Measurements from ENCODE around the gene CDC27.

DNA sequence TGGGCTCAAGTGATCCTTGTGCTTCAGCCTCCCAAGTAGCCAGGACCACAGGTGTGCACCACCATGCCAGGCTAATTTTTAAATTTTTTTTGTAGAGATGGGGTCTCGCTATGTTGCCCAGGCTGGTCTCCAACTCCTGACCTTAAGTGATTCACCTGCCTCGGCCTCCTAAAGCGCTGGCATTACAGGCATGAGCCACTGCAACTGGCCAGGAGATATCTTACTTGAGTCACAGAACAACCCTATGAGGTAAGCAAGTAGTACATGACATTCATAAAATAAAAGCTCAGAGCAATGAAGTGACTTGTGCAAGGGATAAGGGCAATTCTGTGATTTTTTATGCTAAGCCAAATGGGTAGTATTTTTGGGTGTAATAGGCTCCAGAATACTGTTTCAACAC lies 57.3 kb downstream of the CDC27 start:
- TF ChIP-seq, protein P1, sequence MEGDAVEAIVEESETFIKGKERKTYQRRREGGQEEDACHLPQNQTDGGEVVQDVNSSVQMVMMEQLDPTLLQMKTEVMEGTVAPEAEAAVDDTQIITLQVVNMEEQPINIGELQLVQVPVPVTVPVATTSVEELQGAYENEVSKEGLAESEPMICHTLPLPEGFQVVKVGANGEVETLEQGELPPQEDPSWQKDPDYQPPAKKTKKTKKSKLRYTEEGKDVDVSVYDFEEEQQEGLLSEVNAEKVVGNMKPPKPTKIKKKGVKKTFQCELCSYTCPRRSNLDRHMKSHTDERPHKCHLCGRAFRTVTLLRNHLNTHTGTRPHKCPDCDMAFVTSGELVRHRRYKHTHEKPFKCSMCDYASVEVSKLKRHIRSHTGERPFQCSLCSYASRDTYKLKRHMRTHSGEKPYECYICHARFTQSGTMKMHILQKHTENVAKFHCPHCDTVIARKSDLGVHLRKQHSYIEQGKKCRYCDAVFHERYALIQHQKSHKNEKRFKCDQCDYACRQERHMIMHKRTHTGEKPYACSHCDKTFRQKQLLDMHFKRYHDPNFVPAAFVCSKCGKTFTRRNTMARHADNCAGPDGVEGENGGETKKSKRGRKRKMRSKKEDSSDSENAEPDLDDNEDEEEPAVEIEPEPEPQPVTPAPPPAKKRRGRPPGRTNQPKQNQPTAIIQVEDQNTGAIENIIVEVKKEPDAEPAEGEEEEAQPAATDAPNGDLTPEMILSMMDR (IDR thresholded peaks at IDR 0.05), result no peak
- no peak for TF ChIP-seq POLR2A (IDR thresholded peaks at IDR 0.05)

All from tibial nerve (tissue), 3 donors.